ENCODE results near the gene RER1.

Gene RER1

GRCh38 chr1:2376931-2377672 lies 14.5 kb upstream of the RER1 start:
- no peak for DNase-seq

GRCh38 chr1:2377751-2378440 lies 13.7 kb upstream of the RER1 start:
- DNase-seq = no peak

- DNase-seq = no peak
Observed at GRCh38 chr1:2378441-2378851, 13.2 kb upstream of the RER1 start.

- DNase-seq = no peak
Observed at GRCh38 chr1:2378956-2379732, 12.5 kb upstream of the RER1 start.

GRCh38 chr1:2379733-2380404 lies 11.8 kb upstream of the RER1 start:
- DNase-seq = no peak

GRCh38 chr1:2380816-2381591 lies 10.6 kb upstream of the RER1 start:
- no peak for DNase-seq

GRCh38 chr1:2381741-2382620 lies 9.7 kb upstream of the RER1 start:
- no peak for DNase-seq

- DNase-seq = no peak
Observed at GRCh38 chr1:2382621-2383361, 8.8 kb upstream of the RER1 start.

GRCh38 chr1:2383576-2383975 lies 8.1 kb upstream of the RER1 start:
- no peak for DNase-seq

GRCh38 chr1:2384130-2384860 lies 7.3 kb upstream of the RER1 start:
- no peak for DNase-seq

- DNase-seq = peak; percentile 24
Observed at GRCh38 chr1:2384941-2385481, 6.6 kb upstream of the RER1 start.

GRCh38 chr1:2385606-2386280 lies 5.9 kb upstream of the RER1 start:
- no peak for DNase-seq

- no peak for DNase-seq
Observed at GRCh38 chr1:2386636-2387611, 4.7 kb upstream of the RER1 start.

GRCh38 chr1:2388004-2388913 lies 3.4 kb upstream of the RER1 start:
- no peak for DNase-seq

- DNase-seq = no peak
Observed at GRCh38 chr1:2389644-2390043, 2.0 kb upstream of the RER1 start.

GRCh38 chr1:2391931-2392509 lies 379 bp downstream of the RER1 start:
- DNase-seq = no peak
